Measurements from ENCODE around the gene CHEK1. TPM values are rescaled to one million over a fixed set of nuclear protein-coding genes. Genes with fewer than 3 reads are reported as not detected.

CHEK1 gene
- 21.9 to 34.8 TPM (median 31.6 TPM) in 5 replicates for total RNA-seq (2022; extraction: Qiagen RNA extraction; ENCODE audit: low read depth)

GRCh38 chr11:125624756-125625213 lies at the start of gene CHEK1:
TSS of gene CHEK1 (plus strand) at chr11:125625163. CDS start at chr11:125626769, 1,606 bp downstream.

GRCh38 chr11:125592305-125593113 lies 32.5 kb upstream of the CHEK1 start, which contains the start of gene STT3A:
TSS of gene STT3A (plus strand) at chr11:125592852. CDS start at chr11:125595916, 3,064 bp downstream.

DNA sequence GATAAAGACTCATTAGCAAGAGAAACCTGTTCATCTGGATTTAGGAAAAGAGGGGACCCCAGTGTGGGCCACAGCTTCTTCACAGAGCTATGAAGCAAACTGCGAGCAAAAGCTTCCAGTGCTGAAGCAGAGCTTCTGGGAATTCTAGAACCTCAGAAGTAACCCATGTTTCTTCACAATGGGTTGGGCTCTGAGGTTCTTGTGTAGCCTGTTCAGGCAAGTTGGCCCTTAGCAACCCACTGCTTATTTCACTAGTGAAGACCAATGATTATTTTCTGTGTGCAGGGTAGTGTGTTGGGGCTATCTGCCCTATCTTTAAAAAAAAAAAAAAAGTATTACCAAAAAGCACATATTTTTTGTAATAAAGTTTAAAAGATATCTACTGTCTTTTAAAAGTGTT lies 55.8 kb downstream of the CHEK1 start, which contains the start of gene ACRV1:
ACRV1 (minus strand) TSS at position 101 of the 400 bp plus-strand sequence; CDS start at position 34, 67 bp downstream.

Other genes starting within 250 kb of the CHEK1 start
- gene FEZ1, start 128.9 kb upstream of the CHEK1 start, total RNA-seq (2022; extraction: Qiagen RNA extraction; ENCODE audit: low read depth): 0.36 to 1.2 TPM (median 0.55 TPM) in 5 replicates
- 91.4 to 118 TPM (median 105 TPM) in 5 replicates for gene EI24, start 55.7 kb upstream of the CHEK1 start, total RNA-seq (2022; extraction: Qiagen RNA extraction; ENCODE audit: low read depth)
- 92.0 to 110 TPM (median 94.1 TPM) in 5 replicates for gene STT3A, start 32.3 kb upstream of the CHEK1 start, total RNA-seq (2022; extraction: Qiagen RNA extraction; ENCODE audit: low read depth)
- gene ACRV1, start 55.7 kb downstream of the CHEK1 start, total RNA-seq (2022; extraction: Qiagen RNA extraction; ENCODE audit: low read depth): not detected in 5 replicates
- not detected in 5 replicates for gene PATE1, start 121.1 kb downstream of the CHEK1 start, total RNA-seq (2022; extraction: Qiagen RNA extraction; ENCODE audit: low read depth)
- not detected in 5 replicates for gene PATE2, start 153.7 kb downstream of the CHEK1 start, total RNA-seq (2022; extraction: Qiagen RNA extraction; ENCODE audit: low read depth)
- not detected in 5 replicates for gene PATE3, start 163.0 kb downstream of the CHEK1 start, total RNA-seq (2022; extraction: Qiagen RNA extraction; ENCODE audit: low read depth)
- gene PATE4, start 208.2 kb downstream of the CHEK1 start, total RNA-seq (2022; extraction: Qiagen RNA extraction; ENCODE audit: low read depth): not detected in 5 replicates

All from A549 treated with RU486 at 1 μM for 4 hours (cell line).